ENCODE results near the gene ANKRD36. TPM values are rescaled to one million over a fixed set of nuclear protein-coding genes. Genes with fewer than 3 reads are reported as not detected.
"Not testable (repeated sequence)": the region's sequence is repeated elsewhere in the genome, so short reads cannot be mapped to it uniquely, and the experiment has no call there.

ANKRD36 gene
- total RNA-seq, 1 experiment from 2014 or later = 29.3 TPM

GRCh38 chr2:97080855-97081254 is 32.1 kb upstream of the ANKRD36 start:
- H3K4me1 Mint-ChIP-seq (ENCODE audit: low read depth, unreplicated experiment); intact Hi-C loops (cut with micrococcal nuclease; ENCODE audit: unreplicated experiment); DNase-seq; H3K9me3 Mint-ChIP-seq (ENCODE audit: low read depth, unreplicated experiment); CTCF ChIA-PET; H3K4me3 Mint-ChIP-seq (ENCODE audit: low read depth, unreplicated experiment); BruUV-seq (replicated peaks); H3K27ac Mint-ChIP-seq (ENCODE audit: unreplicated experiment); H3K36me3 Mint-ChIP-seq (ENCODE audit: insufficient read depth, unreplicated experiment); H3K27me3 Mint-ChIP-seq (ENCODE audit: unreplicated experiment): not testable (repeated sequence)

DNA sequence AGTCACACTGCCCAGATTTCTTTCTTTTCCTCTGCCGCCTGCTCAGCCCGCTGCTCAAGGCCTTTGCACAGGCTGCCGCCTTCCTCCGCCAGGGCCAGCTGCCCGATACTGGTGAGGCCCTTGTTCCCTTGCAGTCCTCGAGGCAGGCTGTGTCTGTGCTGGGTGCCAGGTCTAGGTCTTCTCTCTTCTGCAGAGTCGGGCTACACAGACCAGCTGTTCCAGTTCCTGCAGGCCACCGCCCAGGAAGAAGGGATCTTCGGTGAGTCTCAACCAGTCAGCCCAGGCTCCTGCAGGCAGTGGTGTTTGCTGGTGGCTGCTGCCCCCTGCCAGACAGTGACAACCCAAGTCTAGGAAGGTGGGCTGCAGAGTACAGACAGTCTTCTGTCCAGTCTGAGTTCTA is 30.7 kb upstream of the ANKRD36 start:
- H3K4me1 Mint-ChIP-seq (ENCODE audit: low read depth, unreplicated experiment); H3K4me3 Mint-ChIP-seq (ENCODE audit: low read depth, unreplicated experiment); intact Hi-C loops (cut with micrococcal nuclease; ENCODE audit: unreplicated experiment); DNase-seq; H3K27ac Mint-ChIP-seq (ENCODE audit: unreplicated experiment); H3K36me3 Mint-ChIP-seq (ENCODE audit: insufficient read depth, unreplicated experiment); H3K9me3 Mint-ChIP-seq (ENCODE audit: low read depth, unreplicated experiment); CTCF ChIA-PET; BruUV-seq (replicated peaks); H3K27me3 Mint-ChIP-seq (ENCODE audit: unreplicated experiment): not testable (repeated sequence)

DNA sequence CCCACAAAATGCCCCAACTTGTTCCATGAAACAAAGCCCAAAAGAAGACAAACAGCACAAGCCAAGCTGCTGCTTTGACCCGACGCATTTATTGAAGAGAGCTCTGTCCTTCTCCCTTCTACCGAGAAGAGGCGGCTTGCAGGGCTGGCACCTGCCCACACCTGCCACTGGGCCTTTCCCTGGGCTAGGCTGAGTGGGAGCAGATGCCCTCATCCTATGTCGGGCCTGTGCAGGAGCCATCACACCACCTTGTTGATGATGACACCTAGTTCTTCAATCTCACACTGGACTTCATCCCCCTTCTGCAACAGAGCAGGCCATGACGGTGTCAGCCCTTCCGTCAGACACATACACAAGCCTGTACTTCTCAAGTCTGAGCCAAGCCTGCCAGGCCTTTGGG is 29.4 kb upstream of the ANKRD36 start:
- intact Hi-C loops (cut with micrococcal nuclease; ENCODE audit: unreplicated experiment); CTCF ChIA-PET; H3K27ac Mint-ChIP-seq (ENCODE audit: unreplicated experiment); BruUV-seq (replicated peaks); H3K9me3 Mint-ChIP-seq (ENCODE audit: low read depth, unreplicated experiment); H3K36me3 Mint-ChIP-seq (ENCODE audit: insufficient read depth, unreplicated experiment); DNase-seq; H3K4me3 Mint-ChIP-seq (ENCODE audit: low read depth, unreplicated experiment); H3K27me3 Mint-ChIP-seq (ENCODE audit: unreplicated experiment); H3K4me1 Mint-ChIP-seq (ENCODE audit: low read depth, unreplicated experiment): not testable (repeated sequence)

- H3K27ac Mint-ChIP-seq (ENCODE audit: unreplicated experiment); BruUV-seq (replicated peaks); H3K27me3 Mint-ChIP-seq (ENCODE audit: unreplicated experiment); H3K9me3 Mint-ChIP-seq (ENCODE audit: low read depth, unreplicated experiment); intact Hi-C loops (cut with micrococcal nuclease; ENCODE audit: unreplicated experiment); H3K36me3 Mint-ChIP-seq (ENCODE audit: insufficient read depth, unreplicated experiment); H3K4me1 Mint-ChIP-seq (ENCODE audit: low read depth, unreplicated experiment); H3K4me3 Mint-ChIP-seq (ENCODE audit: low read depth, unreplicated experiment); DNase-seq: not testable (repeated sequence)
- CTCF ChIA-PET = interaction anchor here (0.7 kb wide), 1 partner anchor 25 kb away, joined by 3 read pairs; no protein-coding TSS in a partner anchor
Observed at GRCh38 chr2:97085093-97085492, 27.9 kb upstream of the ANKRD36 start.

GRCh38 chr2:97088706-97089105 is 24.2 kb upstream of the ANKRD36 start:
- H3K9me3 Mint-ChIP-seq (ENCODE audit: low read depth, unreplicated experiment); BruUV-seq (replicated peaks); H3K27ac Mint-ChIP-seq (ENCODE audit: unreplicated experiment); H3K27me3 Mint-ChIP-seq (ENCODE audit: unreplicated experiment); H3K4me1 Mint-ChIP-seq (ENCODE audit: low read depth, unreplicated experiment); H3K36me3 Mint-ChIP-seq (ENCODE audit: insufficient read depth, unreplicated experiment); CTCF ChIA-PET; H3K4me3 Mint-ChIP-seq (ENCODE audit: low read depth, unreplicated experiment); DNase-seq; intact Hi-C loops (cut with micrococcal nuclease; ENCODE audit: unreplicated experiment): not testable (repeated sequence)

- not testable (repeated sequence) for H3K27ac Mint-ChIP-seq (ENCODE audit: unreplicated experiment)
Observed at GRCh38 chr2:97092946-97093345, 20.0 kb upstream of the ANKRD36 start.

GRCh38 chr2:97093983-97094771 is 18.8 kb upstream of the ANKRD36 start:
- BruUV-seq (replicated peaks) = TSS peak; percentile 41
- H3K4me3 Mint-ChIP-seq (ENCODE audit: low read depth, unreplicated experiment); intact Hi-C loops (cut with micrococcal nuclease; ENCODE audit: unreplicated experiment); H3K27ac Mint-ChIP-seq (ENCODE audit: unreplicated experiment); H3K9me3 Mint-ChIP-seq (ENCODE audit: low read depth, unreplicated experiment); H3K36me3 Mint-ChIP-seq (ENCODE audit: insufficient read depth, unreplicated experiment); H3K4me1 Mint-ChIP-seq (ENCODE audit: low read depth, unreplicated experiment); DNase-seq: not testable (repeated sequence)
- CTCF ChIA-PET = interaction anchor here (0.5 kb wide), 1 partner anchor 43 kb away, joined by 4 read pairs; no protein-coding TSS in a partner anchor
- peaks cover 17% of the 10 kb centered on the region for H3K27me3 Mint-ChIP-seq (ENCODE audit: unreplicated experiment)

More at GRCh38 chr2:97092946-97093345, 20.0 kb upstream of the ANKRD36 start:
- H3K9me3 Mint-ChIP-seq (ENCODE audit: low read depth, unreplicated experiment); H3K4me3 Mint-ChIP-seq (ENCODE audit: low read depth, unreplicated experiment); intact Hi-C loops (cut with micrococcal nuclease; ENCODE audit: unreplicated experiment); BruUV-seq (replicated peaks); H3K27me3 Mint-ChIP-seq (ENCODE audit: unreplicated experiment); H3K4me1 Mint-ChIP-seq (ENCODE audit: low read depth, unreplicated experiment); CTCF ChIA-PET; DNase-seq; H3K36me3 Mint-ChIP-seq (ENCODE audit: insufficient read depth, unreplicated experiment): not testable (repeated sequence)

DNA sequence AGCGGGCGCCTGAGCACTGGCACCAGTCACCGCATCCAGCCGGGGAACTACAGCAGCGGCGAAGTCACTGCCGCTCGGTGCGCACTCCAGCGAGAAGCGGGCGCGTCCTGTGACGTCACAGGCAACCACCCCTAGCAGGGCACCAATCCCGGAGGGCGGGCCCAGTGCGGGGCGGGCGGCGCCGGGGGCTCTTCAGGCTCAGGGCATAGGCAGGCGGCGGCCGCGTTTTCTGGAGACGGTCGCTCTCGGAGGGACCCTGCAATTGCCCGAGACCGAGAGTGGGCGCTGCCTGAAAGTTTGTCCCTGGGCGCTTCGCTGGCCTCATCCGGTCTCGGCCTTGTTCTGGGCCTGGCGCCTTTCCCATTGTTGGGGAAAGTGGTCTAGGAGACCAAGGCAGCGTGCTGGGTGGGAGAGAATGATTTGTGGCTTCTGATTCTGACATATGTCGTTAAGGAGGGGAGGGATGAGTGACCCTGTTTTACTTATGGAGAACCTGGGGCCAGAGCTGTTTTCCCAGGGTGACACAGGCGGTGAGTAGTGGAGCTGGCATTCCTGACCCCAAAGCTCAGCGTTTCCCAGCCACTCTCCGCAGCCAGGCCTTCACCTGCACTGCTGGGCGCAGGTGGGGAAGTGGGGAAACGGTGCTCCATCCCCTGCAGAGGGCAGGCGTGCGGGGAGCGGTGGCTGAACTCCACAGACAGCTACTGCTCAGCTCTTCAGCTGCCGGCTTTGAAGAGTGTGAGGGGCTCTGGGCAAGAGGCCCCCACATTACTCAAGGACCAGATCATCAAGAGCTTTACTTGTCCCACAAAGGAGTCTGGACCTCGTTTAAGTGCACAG is 18.0 kb upstream of the ANKRD36 start, which contains the start of gene FAHD2B:
FAHD2B (minus strand) TSS at position 111 of the 840 bp plus-strand sequence. CDS start 3,176 bp downstream, outside the sequence.
- H3K4me1 Mint-ChIP-seq (ENCODE audit: low read depth, unreplicated experiment); H3K9me3 Mint-ChIP-seq (ENCODE audit: low read depth, unreplicated experiment); H3K36me3 Mint-ChIP-seq (ENCODE audit: insufficient read depth, unreplicated experiment); CTCF ChIA-PET; intact Hi-C loops (cut with micrococcal nuclease; ENCODE audit: unreplicated experiment); H3K27ac Mint-ChIP-seq (ENCODE audit: unreplicated experiment): not testable (repeated sequence)
- Mint-ChIP-seq H3K27me3 (ENCODE audit: unreplicated experiment) (peaks cover 24% of the 10 kb centered on the region), H3K4me3 (ENCODE audit: low read depth, unreplicated experiment) (peak within 1 kb of the TSS; percentile 60)
- DNase-seq = peak; percentile 69
- TSS peak; percentile 41 for BruUV-seq (replicated peaks)
